Activated naive CD8-positive, alpha-beta T cell (primary cell): ENCODE data around the gene MYL11.
"Not testable (repeated sequence)": the region's sequence is repeated elsewhere in the genome, so short reads cannot be mapped to it uniquely, and the experiment has no call there.

ENCODE experiments used
- H3K27ac Mint-ChIP-seq: one replicate; pipeline ENCODE4 v1.8.0; 2021; ENCODE audit warnings: mixed read lengths
- H3K27me3 Mint-ChIP-seq: one replicate; pipeline ENCODE4 v1.8.0; 2021; ENCODE audit warnings: mixed read lengths
- H3K36me3 Mint-ChIP-seq: one replicate; pipeline ENCODE4 v1.8.0; 2021; ENCODE audit warnings: mixed read lengths
- H3K4me1 Mint-ChIP-seq: one replicate; pipeline ENCODE4 v1.8.0; 2021; ENCODE audit warnings: low read depth, mixed read lengths
- H3K4me3 Mint-ChIP-seq: one replicate; pipeline ENCODE4 v1.8.0; 2021; ENCODE audit warnings: mild to moderate bottlenecking, mixed read lengths
- H3K9me3 Mint-ChIP-seq: one replicate; pipeline ENCODE4 v1.8.0; 2021; ENCODE audit warnings: low read depth, mixed read lengths

MYL11 gene

GRCh38 chr16:30383521-30383920 lies 8.9 kb downstream of the MYL11 start:
- Mint-ChIP-seq H3K4me3 (peak overlapping the region; percentile 94), H3K4me1 (peaks cover 43% of the 10 kb centered on the region), H3K27ac (peak overlapping the region; percentile 93), H3K36me3 (peaks cover 3% of the 10 kb centered on the region), H3K27me3 (no peaks in the 10 kb centered on the region), H3K9me3 (no peaks in the 10 kb centered on the region)

GRCh38 chr16:30394592-30395154 lies 20.1 kb downstream of the MYL11 start:
- Mint-ChIP-seq H3K27me3 (no peaks in the 10 kb centered on the region), H3K4me1 (peaks cover 32% of the 10 kb centered on the region), H3K9me3 (no peaks in the 10 kb centered on the region)

GRCh38 chr16:30395155-30395991 lies 20.8 kb downstream of the MYL11 start, which contains the start of gene ZNF48:
ZNF48 (plus strand) TSS chr16:30395420; CDS start chr16:30395795, 375 bp downstream.
- Mint-ChIP-seq H3K27me3 (no peaks in the 10 kb centered on the region), H3K4me1 (peaks cover 38% of the 10 kb centered on the region), H3K27ac (peak within 1 kb of the TSS; percentile 72), H3K4me3 (peak within 1 kb of the TSS; percentile 92), H3K9me3 (no peaks in the 10 kb centered on the region), H3K36me3 (no peaks in the 10 kb centered on the region)

More at GRCh38 chr16:30394592-30395154, 20.1 kb downstream of the MYL11 start:
- peak overlapping the region; percentile 66 for H3K27ac Mint-ChIP-seq
- no peaks in the 10 kb centered on the region for H3K36me3 Mint-ChIP-seq
- H3K4me3 Mint-ChIP-seq: peak overlapping the region; percentile 90

DNA sequence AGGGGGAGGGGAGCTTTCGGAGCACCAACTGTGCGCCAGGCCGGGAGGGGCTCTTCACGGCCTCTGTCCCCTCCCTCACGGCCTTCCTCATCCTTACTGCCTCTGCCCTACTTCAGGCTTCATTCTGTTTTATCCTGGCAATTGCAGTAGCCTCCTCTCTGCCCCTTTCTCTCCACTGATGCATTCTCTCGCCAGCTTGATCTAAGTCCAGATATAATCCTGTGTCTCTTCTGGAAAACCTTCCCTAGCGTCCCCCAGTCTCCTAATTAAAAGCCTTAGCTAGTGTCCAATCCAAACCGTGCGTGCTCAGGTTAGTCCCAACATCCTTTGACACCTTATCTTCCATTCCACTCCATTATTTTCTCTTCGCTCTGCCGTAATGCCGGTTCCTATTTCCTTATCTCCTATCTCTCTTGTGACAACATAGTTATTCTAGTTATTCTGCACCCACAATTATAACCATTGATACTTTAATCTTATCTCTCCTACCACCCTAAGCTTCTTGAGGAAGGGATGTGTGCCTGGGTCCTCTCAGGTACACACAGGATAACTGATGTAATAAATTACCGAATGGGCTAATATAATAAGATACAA lies 21.5 kb downstream of the MYL11 start:
- H3K27me3 Mint-ChIP-seq: no peaks in the 10 kb centered on the region
- peak overlapping the region; percentile 92 for H3K4me3 Mint-ChIP-seq
- H3K36me3 Mint-ChIP-seq: no peaks in the 10 kb centered on the region
- peaks cover 43% of the 10 kb centered on the region for H3K4me1 Mint-ChIP-seq
- H3K27ac Mint-ChIP-seq: peak overlapping the region; percentile 72
- H3K9me3 Mint-ChIP-seq: no peaks in the 10 kb centered on the region

DNA sequence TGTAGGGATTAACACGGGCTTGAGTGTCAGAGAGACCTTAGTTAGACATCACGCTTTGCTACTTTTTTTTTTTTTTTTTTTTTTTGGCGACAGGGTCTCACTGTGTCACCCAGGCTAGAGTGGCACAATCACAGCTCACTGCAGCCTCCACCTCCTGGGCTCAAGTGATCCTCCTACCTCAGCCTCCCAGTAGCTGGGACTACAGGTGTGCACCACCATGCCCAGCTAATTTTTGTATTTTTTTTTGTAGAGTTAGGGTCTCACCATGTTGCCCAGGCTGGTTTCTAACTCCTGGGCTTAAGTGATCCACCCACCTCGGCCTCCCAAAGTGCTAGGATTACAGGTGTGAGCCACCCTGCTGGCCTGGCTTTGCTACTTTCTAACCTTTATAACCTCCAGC lies 22.0 kb downstream of the MYL11 start:
- peaks cover 45% of the 10 kb centered on the region for H3K4me1 Mint-ChIP-seq
- not testable (repeated sequence) for H3K27me3 Mint-ChIP-seq, H3K36me3 Mint-ChIP-seq, H3K9me3 Mint-ChIP-seq, H3K27ac Mint-ChIP-seq
- H3K4me3 Mint-ChIP-seq: peak overlapping the region; percentile 92

GRCh38 chr16:30397056-30397455 lies 22.5 kb downstream of the MYL11 start:
- H3K4me3 Mint-ChIP-seq: peak overlapping the region; percentile 92
- H3K27me3 Mint-ChIP-seq: no peaks in the 10 kb centered on the region
- H3K9me3 Mint-ChIP-seq: no peaks in the 10 kb centered on the region
- H3K4me1 Mint-ChIP-seq: peaks cover 46% of the 10 kb centered on the region
- peak overlapping the region; percentile 11 for H3K27ac Mint-ChIP-seq
- no peaks in the 10 kb centered on the region for H3K36me3 Mint-ChIP-seq

GRCh38 chr16:30397776-30398660 lies 23.4 kb downstream of the MYL11 start:
- H3K36me3 Mint-ChIP-seq: no peaks in the 10 kb centered on the region
- no peaks in the 10 kb centered on the region for H3K9me3 Mint-ChIP-seq
- H3K27me3 Mint-ChIP-seq: no peaks in the 10 kb centered on the region
- no peak overlapping the region for H3K27ac Mint-ChIP-seq
- H3K4me1 Mint-ChIP-seq: peaks cover 49% of the 10 kb centered on the region
- H3K4me3 Mint-ChIP-seq: no peak overlapping the region

DNA sequence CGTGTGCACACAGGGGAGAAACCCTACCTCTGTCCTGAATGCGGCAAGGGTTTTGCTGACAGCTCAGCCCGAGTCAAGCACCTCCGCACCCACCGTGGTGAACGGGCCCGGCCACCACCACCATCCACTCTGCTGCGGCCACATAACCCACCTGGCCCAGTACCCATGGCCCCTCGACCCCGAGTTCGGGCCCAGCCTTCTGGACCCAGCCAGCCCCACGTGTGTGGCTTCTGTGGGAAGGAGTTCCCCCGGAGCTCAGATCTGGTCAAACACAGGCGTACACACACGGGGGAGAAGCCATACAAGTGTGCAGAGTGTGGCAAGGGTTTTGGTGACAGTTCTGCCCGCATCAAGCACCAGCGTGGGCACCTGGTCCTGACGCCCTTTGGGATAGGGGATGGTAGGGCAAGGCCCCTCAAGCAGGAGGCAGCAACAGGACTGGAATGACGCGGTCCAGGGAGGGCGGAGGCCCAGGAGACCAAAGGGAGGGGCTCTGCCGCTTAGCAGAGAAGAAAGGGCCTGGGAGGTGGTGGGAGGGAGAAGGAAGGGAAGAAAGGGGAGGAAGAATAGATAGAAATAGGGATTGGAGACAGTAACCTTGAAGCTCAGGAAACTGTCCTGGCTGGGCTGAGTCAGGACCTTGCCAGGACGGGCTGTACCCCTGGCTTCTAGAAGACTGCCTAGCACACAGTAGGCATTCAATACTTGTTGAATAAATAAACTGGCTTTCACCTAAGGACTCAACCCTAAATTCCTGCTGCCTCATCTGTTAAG lies 24.2 kb downstream of the MYL11 start:
- Mint-ChIP-seq H3K36me3 (no peaks in the 10 kb centered on the region), H3K4me1 (peaks cover 49% of the 10 kb centered on the region), H3K4me3 (peak overlapping the region; percentile 86)

GRCh38 chr16:30399435-30400186 lies 25.0 kb downstream of the MYL11 start:
- H3K9me3 Mint-ChIP-seq: no peaks in the 10 kb centered on the region
- H3K4me3 Mint-ChIP-seq: peak overlapping the region; percentile 86
- H3K27me3 Mint-ChIP-seq: no peaks in the 10 kb centered on the region
- no peaks in the 10 kb centered on the region for H3K36me3 Mint-ChIP-seq
- H3K27ac Mint-ChIP-seq: peak overlapping the region; percentile 81
- peaks cover 45% of the 10 kb centered on the region for H3K4me1 Mint-ChIP-seq

More for the DNA sequence above, 24.2 kb downstream of the MYL11 start:
- Mint-ChIP-seq H3K27me3 (no peaks in the 10 kb centered on the region), H3K9me3 (no peaks in the 10 kb centered on the region), H3K27ac (no peak overlapping the region)

GRCh38 chr16:30401768-30402425 lies 27.3 kb downstream of the MYL11 start:
- no peaks in the 10 kb centered on the region for H3K36me3 Mint-ChIP-seq
- no peaks in the 10 kb centered on the region for H3K9me3 Mint-ChIP-seq
- H3K27me3 Mint-ChIP-seq: no peaks in the 10 kb centered on the region
- H3K27ac Mint-ChIP-seq: peak overlapping the region; percentile 72
- H3K4me1 Mint-ChIP-seq: peaks cover 37% of the 10 kb centered on the region
- H3K4me3 Mint-ChIP-seq: peak overlapping the region; percentile 86

- Mint-ChIP-seq H3K27me3 (no peaks in the 10 kb centered on the region), H3K9me3 (no peaks in the 10 kb centered on the region), H3K4me3 (peak overlapping the region; percentile 99), H3K36me3 (no peaks in the 10 kb centered on the region), H3K4me1 (peaks cover 26% of the 10 kb centered on the region), H3K27ac (peak overlapping the region; percentile 99)
Measured at GRCh38 chr16:30406795-30407101, 32.1 kb downstream of the MYL11 start.

DNA sequence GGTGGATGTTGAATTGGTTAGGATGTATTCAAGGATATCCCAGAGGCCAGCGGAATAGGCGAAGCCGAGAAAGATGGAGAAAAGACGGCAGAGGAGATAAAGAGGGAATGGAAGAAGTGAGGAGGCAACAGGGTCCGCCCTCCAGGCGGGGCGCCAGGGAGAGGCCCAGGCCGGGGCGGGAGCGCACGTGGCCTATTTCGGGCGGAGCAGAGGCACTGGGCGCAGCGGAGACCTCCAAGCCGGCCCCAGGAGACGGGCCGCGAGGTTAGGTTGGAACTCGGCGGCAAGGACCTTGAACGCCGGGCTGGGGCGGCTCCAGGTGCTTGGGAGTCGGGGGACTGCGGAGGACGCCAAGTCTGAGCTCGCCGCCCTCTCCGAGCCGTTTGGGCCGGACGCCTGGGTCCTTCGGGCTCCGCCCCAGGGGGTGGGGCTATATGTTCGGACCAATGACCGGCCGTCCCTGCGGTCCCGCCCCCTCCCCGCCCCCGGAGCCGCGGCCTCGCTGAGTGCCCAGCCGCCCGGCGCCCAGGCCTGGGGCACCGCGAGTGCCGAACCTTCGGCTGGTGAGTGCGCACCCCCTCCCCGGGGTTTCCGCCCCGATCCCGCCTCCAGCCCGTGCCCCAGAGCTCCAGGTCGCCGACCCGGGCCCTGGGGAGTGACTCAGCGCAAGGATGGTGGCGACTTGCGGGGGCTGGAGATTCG lies 32.7 kb downstream of the MYL11 start, which contains the start of gene ZNF771:
ZNF771 (plus strand) TSS at position 505 of the 702 bp plus-strand sequence. CDS start 448 bp downstream, outside the sequence.
- Mint-ChIP-seq H3K4me1 (peaks cover 31% of the 10 kb centered on the region), H3K4me3 (peak within 1 kb of the TSS; percentile 99), H3K27me3 (no peaks in the 10 kb centered on the region), H3K27ac (peak within 1 kb of the TSS; percentile 99), H3K9me3 (no peaks in the 10 kb centered on the region), H3K36me3 (peaks cover 4% of the 10 kb centered on the region)
